ENCODE data around the gene STAC2.
A peak's percentile ranks its signal among the peaks of the same experiment; 100 is the strongest.

STAC2 gene

GRCh38 chr17:39177256-39177655 lies 48.5 kb downstream of the STAC2 start:
- no peak overlapping the region for H3K4me3 ChIP-seq (ENCODE audit: low read depth, low read length)
- DNase-seq (ENCODE audit: low read depth): no peak
- no peak for TF ChIP-seq CTCF (IDR thresholded peaks at IDR 0.05; ENCODE audit: insufficient read depth, low read depth, low read length, missing control alignments)

- no peak for TF ChIP-seq CTCF (IDR thresholded peaks at IDR 0.05; ENCODE audit: insufficient read depth, low read depth, low read length, missing control alignments)
- DNase-seq (ENCODE audit: low read depth): no peak
- no peak overlapping the region for H3K4me3 ChIP-seq (ENCODE audit: low read depth, low read length)
Measured at GRCh38 chr17:39175695-39176093, 50.1 kb downstream of the STAC2 start.

GRCh38 chr17:39174920-39175694 lies 50.6 kb downstream of the STAC2 start:
- H3K4me3 ChIP-seq (ENCODE audit: low read depth, low read length): no peak overlapping the region
- DNase-seq (ENCODE audit: low read depth): peak; percentile 81
- TF ChIP-seq CTCF (IDR thresholded peaks at IDR 0.05; ENCODE audit: insufficient read depth, low read depth, low read length, missing control alignments): peak; percentile 90

- no peak for DNase-seq (ENCODE audit: low read depth)
- H3K4me3 ChIP-seq (ENCODE audit: low read depth, low read length): no peak overlapping the region
- TF ChIP-seq CTCF (IDR thresholded peaks at IDR 0.05; ENCODE audit: insufficient read depth, low read depth, low read length, missing control alignments): no peak
Measured at GRCh38 chr17:39173526-39174274, 52.0 kb downstream of the STAC2 start.

GRCh38 chr17:39173080-39173479 lies 52.7 kb downstream of the STAC2 start:
- no peak overlapping the region for H3K4me3 ChIP-seq (ENCODE audit: low read depth, low read length)
- no peak for DNase-seq (ENCODE audit: low read depth)
- no peak for TF ChIP-seq CTCF (IDR thresholded peaks at IDR 0.05; ENCODE audit: insufficient read depth, low read depth, low read length, missing control alignments)

- DNase-seq (ENCODE audit: low read depth): no peak
- no peak for TF ChIP-seq CTCF (IDR thresholded peaks at IDR 0.05; ENCODE audit: insufficient read depth, low read depth, low read length, missing control alignments)
- H3K4me3 ChIP-seq (ENCODE audit: low read depth, low read length): no peak overlapping the region
Measured at GRCh38 chr17:39171933-39172332, 53.8 kb downstream of the STAC2 start.

Measured in GM12865 (cell line).